HepG2 (cell line): Measurements from ENCODE around the gene PREP. TPM values are rescaled to one million over a fixed set of nuclear protein-coding genes. Genes with fewer than 3 reads are reported as not detected.

Experiments
- FOXP1 ChIP-seq, 2 experiments: fragments of 450-650 bp in 1 of 2; IDR thresholded peaks; 2 replicates each; pipeline ENCODE4 v1.6.1; 2017 to 2018; ENCODE audit warnings: antibody characterized with exemption in 1 of 2
- NFE2 ChIP-seq: sonication (generic); formaldehyde crosslinking; IDR thresholded peaks from 2 replicates; pipeline ENCODE4 v1.4.0; 2020; ENCODE audit warnings: missing genetic modification reagents
- NR2F2 ChIP-seq: IDR thresholded peaks from 2 replicates; pipeline ENCODE4 v1.6.1; 2012; ENCODE audit warnings: low read depth, inconsistent platforms, borderline replicate concordance
- PATZ1 ChIP-seq: sonication (generic); formaldehyde crosslinking; IDR thresholded peaks from 2 replicates; pipeline ENCODE4 v1.4.0; 2020; ENCODE audit warnings: missing genetic modification reagents
- SRY ChIP-seq: sonication (generic); formaldehyde crosslinking; IDR thresholded peaks from 2 replicates; pipeline ENCODE4 v1.8.0; 2022; ENCODE audit warnings: mild to moderate bottlenecking, missing genetic modification reagents
- THAP11 ChIP-seq: IDR thresholded peaks from 2 replicates; pipeline ENCODE4 v1.6.1; 2016; ENCODE audit warnings: missing biosample characterization, missing genetic modification reagents
- THAP7 ChIP-seq: sonication (generic); formaldehyde crosslinking; IDR thresholded peaks from 2 replicates; pipeline ENCODE4 v1.8.1; 2023; ENCODE audit warnings: mild to moderate bottlenecking, missing genetic modification reagents
- ZNF10 ChIP-seq: sonication (generic); formaldehyde crosslinking; IDR thresholded peaks from 2 replicates; pipeline ENCODE4 v1.4.0; 2020; ENCODE audit warnings: mild to moderate bottlenecking, low read depth, missing genetic modification reagents, borderline replicate concordance
- ZNF570 ChIP-seq: sonication (generic); formaldehyde crosslinking; IDR thresholded peaks from 2 replicates; pipeline ENCODE4 v1.4.0; 2020; ENCODE audit warnings: mild to moderate bottlenecking, missing genetic modification reagents, borderline replicate concordance
- ZNF589 ChIP-seq: sonication (generic); formaldehyde crosslinking; conservative IDR thresholded peaks from 2 replicates; pipeline ENCODE4 v1.8.0; 2022; ENCODE audit warnings: mild to moderate bottlenecking, moderate library complexity, missing genetic modification reagents
- ZNF687 ChIP-seq: sonication (generic); formaldehyde crosslinking; IDR thresholded peaks from 2 replicates; pipeline ENCODE4 v1.5.1; 2020; ENCODE audit warnings: mild to moderate bottlenecking, missing genetic modification reagents, moderate library complexity
- ZNF780A ChIP-seq: sonication (generic); formaldehyde crosslinking; IDR thresholded peaks from 2 replicates; pipeline ENCODE4 v1.8.0; 2022; ENCODE audit warnings: mild to moderate bottlenecking, missing genetic modification reagents, moderate library complexity
- polyA plus RNA-seq, 8 experiments: library from polyadenylated mRNA; depleted of rRNA in 3 of 8; stranded (reverse) in 7 of 8; unstranded in 1 of 8; fragments of >200 nt; fragmentation: Illumina TruSeq in 4 of 8; extraction: Trizol in 4 of 8; gene quantifications; 2 replicates each; pipeline versions ENCODE4 v1.2.1 to v1.2.3, GENCODE V29; 2011 to 2016; ENCODE audit warnings: low read depth in 4 of 8, missing spikeins in 1 of 8, mixed read lengths in 1 of 8; ENCODE audit not compliant: insufficient read depth in 1 of 8
- total RNA-seq, 5 experiments: library from RNA; depleted of rRNA; stranded (reverse); fragments of >200 nt; fragmentation: Illumina TruSeq; extraction: Trizol; gene quantifications; 2 replicates each; pipeline ENCODE4 v1.2.3, GENCODE V29; 2016; ENCODE audit warnings: low read depth in 1 of 5
- TF ChIP-seq, protein P1 (sequence below): IDR thresholded peaks from 2 replicates; pipeline ENCODE4 v1.6.1; 2012; ENCODE audit warnings: inconsistent platforms
- TF ChIP-seq, protein P2 (sequence below): sonication (generic); formaldehyde crosslinking; IDR thresholded peaks from 2 replicates; pipeline ENCODE4 v1.8.1; 2023; ENCODE audit warnings: missing genetic modification reagents, mild to moderate bottlenecking, borderline replicate concordance

PREP gene
- total and polyA plus RNA-seq, 2 of the 13 experiments (the other 11 are each of a cell fraction or from before 2014, with no cell fraction given): 12.6 to 15.9 TPM

GRCh38 chr6:105402090-105402938 lies 568 bp downstream of the PREP start (continued):
- TF ChIP-seq ZNF570 (CRISPR knock-in tag) (no peak), ZNF687 (CRISPR knock-in tag) (peak; percentile 55; the same call in 1 of the 2 replicates), NFE2 (no peak), NR2F2 (0 out of 2 replicates have a peak, but pooled peaks have one; percentile 17), THAP11 (CRISPR knock-in tag) (0 out of 2 replicates have a peak, but pooled peaks have one; percentile 25), ZNF10 (CRISPR knock-in tag) (no peak), THAP7 (CRISPR knock-in tag) (no peak), FOXP1 (IDR thresholded peaks at IDR 0.05) (no peak), FOXP1 (CRISPR knock-in tag; IDR thresholded peaks at IDR 0.05) (no peak), PATZ1 (no peak), SRY (CRISPR knock-in tag) (no peak), ZNF589 (CRISPR knock-in tag) (no peak), ZNF780A (CRISPR knock-in tag) (no peak)
- TF ChIP-seq, protein P1, sequence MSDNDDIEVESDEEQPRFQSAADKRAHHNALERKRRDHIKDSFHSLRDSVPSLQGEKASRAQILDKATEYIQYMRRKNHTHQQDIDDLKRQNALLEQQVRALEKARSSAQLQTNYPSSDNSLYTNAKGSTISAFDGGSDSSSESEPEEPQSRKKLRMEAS: 0 out of 2 replicates have a peak, but pooled peaks have one; percentile 2
- TF ChIP-seq, protein P2, sequence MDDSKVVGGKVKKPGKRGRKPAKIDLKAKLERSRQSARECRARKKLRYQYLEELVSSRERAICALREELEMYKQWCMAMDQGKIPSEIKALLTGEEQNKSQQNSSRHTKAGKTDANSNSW (CRISPR knock-in tag): no peak
